Memory B cell (primary cell): ENCODE measurements around the gene TSC1.

Experiments
- ATAC-seq: fragments of 150-1000 bp; cut with Tn5 transposase; 2 replicates; pipeline ENCODE4 v1.10.0; 2021; ENCODE audit warnings: low read depth, mild to moderate bottlenecking, moderate library complexity
- DNase-seq, 2 donors: peaks; one replicate each; pipeline ENCODE4 v3.0.0; 2022; ENCODE audit warnings: low spot score in 2 of 2
- H3K27ac Mint-ChIP-seq: one replicate; pipeline ENCODE4 v1.8.0; 2022; ENCODE audit warnings: mild to moderate bottlenecking, moderate library complexity, mixed read lengths
- H3K27me3 Mint-ChIP-seq: one replicate; pipeline ENCODE4 v1.8.0; 2022; ENCODE audit warnings: mixed read lengths
- H3K36me3 Mint-ChIP-seq: one replicate; pipeline ENCODE4 v1.8.0; 2022; ENCODE audit warnings: mild to moderate bottlenecking, mixed read lengths
- H3K4me1 Mint-ChIP-seq: one replicate; pipeline ENCODE4 v1.8.0; 2022; ENCODE audit warnings: mixed read lengths
- H3K4me3 Mint-ChIP-seq: one replicate; pipeline ENCODE4 v1.8.0; 2022; ENCODE audit warnings: mild to moderate bottlenecking, moderate library complexity, mixed read lengths
- H3K9me3 Mint-ChIP-seq: one replicate; pipeline ENCODE4 v1.8.0; 2022; ENCODE audit warnings: mixed read lengths

Gene TSC1

GRCh38 chr9:132961002-132961401 lies 16.6 kb upstream of the TSC1 start:
- ATAC-seq (no peak), DNase-seq (no peak)
- no peak overlapping the region for H3K27ac Mint-ChIP-seq
- H3K4me3 Mint-ChIP-seq = no peak overlapping the region
- H3K36me3 Mint-ChIP-seq = peaks cover 10% of the 10 kb centered on the region
- peaks cover 14% of the 10 kb centered on the region for H3K27me3 Mint-ChIP-seq
- H3K4me1 Mint-ChIP-seq = no peaks in the 10 kb centered on the region
- peaks cover 14% of the 10 kb centered on the region for H3K9me3 Mint-ChIP-seq

- H3K4me3 Mint-ChIP-seq = no peak overlapping the region
- DNase-seq (no peak), ATAC-seq (no peak)
- H3K36me3 Mint-ChIP-seq = peaks cover 10% of the 10 kb centered on the region
- H3K27ac Mint-ChIP-seq = no peak overlapping the region
- peaks cover 14% of the 10 kb centered on the region for H3K27me3 Mint-ChIP-seq
- H3K9me3 Mint-ChIP-seq = peaks cover 14% of the 10 kb centered on the region
- no peaks in the 10 kb centered on the region for H3K4me1 Mint-ChIP-seq
Observed at GRCh38 chr9:132957805-132958204, 13.4 kb upstream of the TSC1 start.

- H3K4me3 Mint-ChIP-seq = no peak overlapping the region
- H3K27me3 Mint-ChIP-seq = peaks cover 14% of the 10 kb centered on the region
- peaks cover 10% of the 10 kb centered on the region for H3K36me3 Mint-ChIP-seq
- DNase-seq (no peak), ATAC-seq (no peak)
- peaks cover 14% of the 10 kb centered on the region for H3K9me3 Mint-ChIP-seq
- no peak overlapping the region for H3K27ac Mint-ChIP-seq
- H3K4me1 Mint-ChIP-seq = no peaks in the 10 kb centered on the region
Observed at GRCh38 chr9:132955768-132956167, 11.4 kb upstream of the TSC1 start.

- no peaks in the 10 kb centered on the region for H3K4me1 Mint-ChIP-seq
- peaks cover 14% of the 10 kb centered on the region for H3K9me3 Mint-ChIP-seq
- peaks cover 14% of the 10 kb centered on the region for H3K27me3 Mint-ChIP-seq
- no peak overlapping the region for H3K4me3 Mint-ChIP-seq
- H3K27ac Mint-ChIP-seq = no peak overlapping the region
- H3K36me3 Mint-ChIP-seq = peaks cover 10% of the 10 kb centered on the region
- ATAC-seq (no peak), DNase-seq (no peak)
Observed at GRCh38 chr9:132955123-132955522, 10.7 kb upstream of the TSC1 start.

GRCh38 chr9:132949709-132950108 lies 5.3 kb upstream of the TSC1 start:
- Mint-ChIP-seq H3K4me3 (no peak overlapping the region), H3K27me3 (no peaks in the 10 kb centered on the region), H3K9me3 (peaks cover 1% of the 10 kb centered on the region), H3K27ac (no peak overlapping the region), H3K36me3 (no peaks in the 10 kb centered on the region), H3K4me1 (peaks cover 5% of the 10 kb centered on the region)
- ATAC-seq = no peak
- no peak for DNase-seq

GRCh38 chr9:132948482-132949050 lies 4.2 kb upstream of the TSC1 start:
- no peaks in the 10 kb centered on the region for H3K36me3 Mint-ChIP-seq
- H3K4me1 Mint-ChIP-seq = peaks cover 9% of the 10 kb centered on the region
- H3K4me3 Mint-ChIP-seq = no peak overlapping the region
- DNase-seq (no peak), ATAC-seq (no peak)
- H3K27me3 Mint-ChIP-seq = no peaks in the 10 kb centered on the region
- H3K9me3 Mint-ChIP-seq = peaks cover 1% of the 10 kb centered on the region
- H3K27ac Mint-ChIP-seq = no peak overlapping the region

- H3K36me3 Mint-ChIP-seq = no peaks in the 10 kb centered on the region
- H3K27ac Mint-ChIP-seq = no peak overlapping the region
- H3K4me3 Mint-ChIP-seq = no peak overlapping the region
- ATAC-seq (no peak), DNase-seq (no peak)
- H3K9me3 Mint-ChIP-seq = peaks cover 1% of the 10 kb centered on the region
- peaks cover 13% of the 10 kb centered on the region for H3K4me1 Mint-ChIP-seq
- H3K27me3 Mint-ChIP-seq = no peaks in the 10 kb centered on the region
Observed at GRCh38 chr9:132947756-132948155, 3.3 kb upstream of the TSC1 start.

GRCh38 chr9:132946631-132947295 lies 2.3 kb upstream of the TSC1 start:
- H3K36me3 Mint-ChIP-seq = no peaks in the 10 kb centered on the region
- no peak overlapping the region for H3K27ac Mint-ChIP-seq
- H3K9me3 Mint-ChIP-seq = peaks cover 1% of the 10 kb centered on the region
- no peak for DNase-seq
- H3K4me1 Mint-ChIP-seq = peaks cover 17% of the 10 kb centered on the region
- ATAC-seq = no peak
- H3K27me3 Mint-ChIP-seq = no peaks in the 10 kb centered on the region
- H3K4me3 Mint-ChIP-seq = no peak overlapping the region

- Mint-ChIP-seq H3K9me3 (peaks cover 1% of the 10 kb centered on the region), H3K27ac (no peak overlapping the region), H3K27me3 (no peaks in the 10 kb centered on the region), H3K4me3 (no peak overlapping the region), H3K4me1 (peaks cover 19% of the 10 kb centered on the region), H3K36me3 (no peaks in the 10 kb centered on the region)
- no peak for ATAC-seq
- no peak for DNase-seq
Observed at GRCh38 chr9:132946211-132946610, 1.8 kb upstream of the TSC1 start.

- DNase-seq (no peak), ATAC-seq (peak; percentile 3)
- Mint-ChIP-seq H3K4me1 (peaks cover 19% of the 10 kb centered on the region), H3K36me3 (no peaks in the 10 kb centered on the region), H3K27ac (peak overlapping the region; percentile 98), H3K9me3 (peaks cover 1% of the 10 kb centered on the region), H3K4me3 (peak overlapping the region; percentile 87), H3K27me3 (no peaks in the 10 kb centered on the region)
Observed at GRCh38 chr9:132945186-132946130, 1.0 kb upstream of the TSC1 start.

GRCh38 chr9:132943651-132944293 lies 644 bp downstream of the TSC1 start:
- Mint-ChIP-seq H3K36me3 (no peaks in the 10 kb centered on the region), H3K9me3 (peaks cover 1% of the 10 kb centered on the region), H3K27ac (peak overlapping the region; percentile 98), H3K27me3 (no peaks in the 10 kb centered on the region), H3K4me1 (peaks cover 20% of the 10 kb centered on the region), H3K4me3 (peak overlapping the region; percentile 87)
- ATAC-seq (no peak), DNase-seq (peak in 1 of 2 donors; percentile 5)

GRCh38 chr9:132942541-132943182 lies 1.8 kb downstream of the TSC1 start:
- Mint-ChIP-seq H3K9me3 (peaks cover 1% of the 10 kb centered on the region), H3K4me3 (no peak overlapping the region), H3K27ac (no peak overlapping the region), H3K27me3 (no peaks in the 10 kb centered on the region), H3K4me1 (peaks cover 22% of the 10 kb centered on the region), H3K36me3 (no peaks in the 10 kb centered on the region)
- DNase-seq (no peak), ATAC-seq (no peak)

GRCh38 chr9:132939169-132939568 lies 5.2 kb downstream of the TSC1 start:
- Mint-ChIP-seq H3K9me3 (no peaks in the 10 kb centered on the region), H3K27ac (no peak overlapping the region), H3K4me3 (no peak overlapping the region), H3K36me3 (peaks cover 6% of the 10 kb centered on the region), H3K27me3 (no peaks in the 10 kb centered on the region), H3K4me1 (peaks cover 16% of the 10 kb centered on the region)
- ATAC-seq (no peak), DNase-seq (no peak)
